Stimulated activated CD8-positive, alpha-beta memory T cell treated with anti-CD3 and anti-CD28 coated beads, Interleukin-7, amount 100 ng/mL, for 48 hours (primary cell): ENCODE results near the gene ILDR1.

ENCODE experiments used
- DNase-seq, 2 donors: peaks; one replicate each; pipeline ENCODE4 v3.0.0-alpha.2; 2020; ENCODE audit warnings: low read depth in 1 of 2; ENCODE audit errors: extremely low read depth in 1 of 2

ILDR1 gene

DNA sequence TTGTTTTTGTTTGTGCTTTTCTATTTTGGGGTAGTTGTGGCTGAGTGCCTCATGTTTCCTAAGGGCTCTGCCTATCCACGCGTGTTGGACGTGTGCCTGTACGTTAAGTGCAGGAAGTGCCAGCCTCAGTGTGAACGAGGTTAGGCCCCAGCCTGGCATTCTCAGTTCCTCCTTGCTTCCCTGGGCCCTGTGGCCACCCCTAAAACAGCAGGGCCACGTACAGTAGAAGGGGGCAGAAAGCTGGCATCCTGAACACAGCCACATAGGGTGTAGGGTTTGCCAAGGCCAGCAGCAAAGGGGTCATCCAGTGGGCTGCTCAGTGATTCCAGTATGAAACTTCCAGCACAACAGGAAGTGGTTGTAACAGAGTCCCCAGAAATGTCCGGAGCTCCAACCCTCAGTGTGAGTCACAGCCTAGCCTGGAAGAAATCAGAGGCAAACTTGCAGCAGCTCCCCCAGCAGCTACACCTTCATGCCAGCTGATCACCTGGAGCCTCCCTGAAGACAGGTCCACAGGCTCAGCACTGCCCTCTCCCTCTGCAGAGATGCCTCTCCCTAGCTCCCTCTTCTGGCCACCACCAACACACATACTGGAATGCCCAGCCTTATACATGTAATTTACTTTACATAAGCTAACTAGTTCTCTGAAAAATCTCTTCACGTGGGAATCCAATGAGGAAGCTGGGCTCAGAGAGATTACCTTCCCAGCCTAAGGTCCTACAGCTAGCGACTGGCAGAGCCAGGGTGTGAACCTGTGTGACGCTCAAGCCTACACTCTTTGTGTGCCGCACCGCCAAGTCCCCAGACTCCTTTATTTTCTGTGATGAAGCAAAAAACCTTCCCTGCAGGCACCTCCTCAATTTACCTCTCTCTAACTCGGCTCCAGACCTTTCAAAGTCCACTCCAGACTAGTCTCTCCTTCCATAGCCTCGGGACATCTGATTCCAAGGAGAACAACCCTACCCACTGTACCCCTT is 26.6 kb downstream of the ILDR1 start:
- DNase-seq = no peak

DNA sequence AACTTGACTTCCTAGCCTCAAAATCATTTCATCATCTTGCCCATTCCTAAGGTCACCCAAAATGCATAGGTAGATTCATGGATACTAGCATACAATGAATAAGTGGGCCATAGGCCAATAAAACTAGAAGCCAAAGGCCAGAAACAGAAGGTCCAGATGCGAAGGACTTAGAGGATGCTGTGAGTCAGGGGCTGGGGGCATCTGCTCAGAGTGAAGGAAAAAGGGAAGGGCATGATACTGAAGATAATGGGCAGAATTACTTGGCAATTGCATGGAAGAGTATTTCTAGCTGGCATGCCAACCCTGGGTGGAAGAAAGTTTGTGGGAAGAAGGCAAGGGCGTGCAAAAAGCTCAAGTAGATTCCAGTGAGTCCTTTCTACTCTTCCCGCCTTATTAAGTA is 27.5 kb downstream of the ILDR1 start:
- no peak for DNase-seq

DNA sequence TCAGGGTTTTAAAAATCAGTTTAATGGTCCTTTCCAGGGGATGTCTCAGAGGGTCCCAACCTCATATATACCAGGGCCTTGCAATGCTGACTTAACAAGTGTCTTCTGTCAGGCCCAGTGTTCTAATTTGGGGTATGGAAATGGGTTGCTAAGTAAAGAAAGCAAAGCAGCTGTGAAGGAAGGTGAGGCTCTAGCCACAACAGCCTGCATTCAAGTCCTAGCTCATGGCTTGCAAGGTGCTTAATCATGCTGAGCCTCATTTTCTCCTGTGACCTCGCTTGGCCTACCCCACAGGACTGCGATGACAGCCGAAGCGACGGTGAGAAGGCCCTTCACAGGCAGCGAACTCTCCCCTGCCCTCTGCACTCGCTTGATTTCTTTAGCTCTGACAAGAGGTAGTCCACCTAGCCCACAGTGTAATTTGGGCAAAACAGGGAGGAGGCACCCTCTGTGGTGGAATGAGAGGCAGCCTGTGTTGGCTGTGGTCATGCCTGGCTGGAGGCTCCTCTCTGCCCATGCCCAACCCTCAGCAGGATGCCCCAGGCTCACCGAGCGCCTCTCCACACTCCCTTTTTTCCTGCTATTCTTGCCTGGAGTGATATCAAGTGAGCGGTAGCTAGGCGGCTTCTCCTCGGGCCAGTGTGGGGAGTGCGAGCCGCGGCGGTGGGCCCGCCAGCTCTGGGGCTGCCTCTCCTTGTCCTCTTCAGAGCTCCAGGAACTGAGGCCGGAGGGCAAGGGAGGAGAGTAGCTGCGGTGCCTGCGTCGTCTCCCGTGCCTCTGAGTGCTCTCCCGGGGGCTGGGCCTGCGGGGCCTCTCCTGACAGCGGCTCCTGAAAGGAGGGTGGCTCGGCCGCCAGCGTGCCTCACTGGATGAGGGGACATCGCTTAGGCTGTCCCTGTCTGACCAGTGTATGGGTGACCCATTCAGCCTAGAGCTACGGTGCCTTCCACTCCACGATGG is 29.2 kb downstream of the ILDR1 start:
- no peak for DNase-seq

DNA sequence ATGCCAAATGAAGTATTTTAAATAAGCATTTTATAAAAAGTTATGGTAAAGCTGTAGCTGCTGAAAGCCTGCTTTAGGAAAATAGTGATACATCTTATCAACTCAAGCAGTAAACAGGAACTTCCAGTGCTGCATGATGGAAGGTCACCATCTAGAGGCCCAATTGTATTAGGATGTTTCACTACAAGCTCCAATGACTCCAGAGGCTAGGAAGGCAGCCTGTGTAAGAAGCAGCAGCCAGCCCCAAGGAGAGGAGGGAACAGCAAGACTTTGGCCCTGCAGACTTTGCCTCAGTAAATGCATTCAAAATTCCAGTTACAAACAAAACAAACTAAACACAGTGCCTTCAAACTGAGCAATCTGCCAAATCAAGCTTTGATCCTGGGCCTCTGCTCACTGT is 32.1 kb downstream of the ILDR1 start:
- DNase-seq = no peak

DNA sequence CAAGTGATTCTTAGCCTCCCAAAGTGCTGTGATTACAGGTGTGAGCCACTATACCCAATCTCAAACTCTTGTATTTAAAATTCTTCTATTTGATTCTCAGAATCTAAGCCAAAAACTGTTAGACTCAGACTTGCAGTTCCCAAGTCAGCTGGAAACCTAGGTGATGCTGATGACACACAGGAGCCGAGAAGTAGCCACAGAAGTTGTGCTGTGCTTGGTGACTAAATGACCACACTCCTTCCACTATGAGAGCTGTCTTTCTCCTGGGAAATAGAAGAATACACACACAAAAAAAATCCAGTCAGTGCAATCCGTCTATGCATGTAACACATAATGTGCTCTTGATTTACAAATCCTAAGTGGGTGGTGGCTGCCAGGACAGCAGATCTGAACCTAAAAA is 33.9 kb downstream of the ILDR1 start:
- no peak for DNase-seq

DNA sequence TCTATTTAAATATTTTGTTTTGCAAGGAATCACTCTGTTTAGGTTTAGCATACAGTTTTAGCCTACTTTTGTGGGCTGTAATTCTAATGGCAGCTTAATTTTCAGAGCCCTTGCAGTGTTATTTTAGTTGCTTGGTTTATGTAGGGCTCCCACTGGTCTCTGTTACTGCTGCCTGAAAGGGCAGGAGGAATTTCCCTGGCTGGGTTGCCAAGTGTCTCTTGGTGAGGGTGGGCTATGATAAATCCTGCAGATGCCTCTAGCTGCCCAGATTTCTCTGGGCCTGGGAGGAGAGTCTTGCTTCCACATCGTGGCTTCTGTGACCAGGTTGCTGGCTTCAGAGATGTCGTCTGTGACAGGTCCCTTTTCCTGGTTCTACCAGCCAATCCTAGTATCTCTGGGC is 36.2 kb downstream of the ILDR1 start:
- DNase-seq = no peak

DNA sequence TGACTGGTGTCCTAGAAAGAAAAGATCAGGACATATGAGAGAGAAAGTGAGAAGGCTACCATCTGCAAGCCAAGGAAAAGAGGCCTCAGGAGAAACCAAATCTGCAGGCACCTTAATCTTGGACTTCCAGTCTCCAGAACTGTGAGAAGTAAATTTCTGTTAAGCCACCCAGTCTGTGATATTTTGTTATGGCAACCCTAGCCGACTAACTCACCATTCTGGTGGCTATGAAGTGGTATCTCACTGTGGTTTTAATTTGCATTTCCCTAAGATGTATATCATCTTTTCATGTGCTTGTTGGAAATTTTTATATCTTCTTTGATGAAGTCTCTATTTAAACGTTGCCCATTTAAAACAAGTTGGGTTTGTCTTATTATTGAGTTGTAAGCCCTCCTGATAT is 40.6 kb downstream of the ILDR1 start:
- no peak for DNase-seq

DNA sequence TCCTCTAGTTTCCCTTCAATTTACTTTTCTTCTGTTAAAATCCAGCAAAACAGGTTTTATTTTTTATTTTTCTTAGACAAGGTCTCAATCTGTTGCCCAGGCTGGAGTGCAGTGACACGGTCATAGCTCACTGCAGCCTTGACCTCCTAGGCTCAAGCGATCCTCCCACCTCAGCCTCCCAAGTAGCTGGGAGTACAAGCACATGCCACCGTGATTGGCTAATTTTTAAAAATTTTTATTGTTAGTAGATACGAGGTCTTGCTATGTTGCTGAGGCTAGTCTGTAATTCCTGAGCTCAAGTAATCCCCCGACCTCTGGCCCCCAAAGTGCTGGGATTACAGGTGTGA is 41.6 kb downstream of the ILDR1 start:
- no peak for DNase-seq

DNA sequence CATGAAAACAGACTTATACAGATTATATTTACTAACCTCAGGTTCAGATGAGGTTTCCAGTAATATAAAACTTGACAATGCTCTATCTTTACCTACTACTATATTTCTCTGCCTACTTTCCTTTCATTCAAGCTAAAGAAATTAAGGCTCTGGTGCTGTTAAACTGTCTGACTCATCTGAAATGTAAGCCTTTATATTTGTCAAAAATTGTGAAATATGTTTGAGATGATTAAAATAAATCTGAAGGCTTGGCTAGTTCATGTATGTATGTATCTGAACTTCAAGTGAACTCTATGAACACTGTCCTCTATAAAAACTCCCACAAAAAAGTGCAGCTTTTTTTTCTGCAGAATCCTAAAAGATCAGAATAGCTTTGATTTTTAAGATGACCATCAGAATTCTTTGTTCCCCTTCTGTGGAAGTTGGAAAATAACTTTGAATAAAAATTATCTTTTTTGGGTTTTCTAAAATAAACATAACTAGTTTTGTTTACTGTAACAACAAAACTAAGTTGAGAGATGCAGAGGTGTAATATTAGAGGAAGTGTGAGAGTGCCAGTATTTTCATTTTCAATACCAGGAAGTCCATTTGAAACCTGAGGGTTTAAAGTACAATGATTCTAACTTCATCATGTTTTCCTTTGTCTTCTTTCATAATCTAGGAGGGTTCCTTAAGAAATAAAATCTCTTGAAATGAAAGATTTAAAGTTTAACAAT is 42.2 kb downstream of the ILDR1 start:
- DNase-seq = no peak

DNA sequence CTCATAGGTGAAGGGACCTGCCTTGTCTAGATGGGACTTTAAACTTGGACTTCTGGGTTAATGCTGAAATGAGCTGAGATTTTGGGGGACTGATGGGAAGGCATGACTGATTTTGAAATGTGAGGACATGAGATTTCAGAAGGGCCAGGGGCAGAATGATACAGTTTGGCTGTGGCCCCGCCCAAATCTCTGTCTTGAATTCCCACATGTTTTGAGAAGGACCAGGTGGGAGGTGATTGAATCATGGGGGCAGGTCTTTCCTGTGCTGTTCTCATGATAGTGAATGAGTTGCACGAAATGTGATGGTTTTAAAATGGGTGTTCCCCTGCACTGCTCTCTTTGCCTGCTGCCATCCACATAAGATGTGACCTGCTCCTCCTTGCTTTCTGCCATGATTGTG is 42.8 kb downstream of the ILDR1 start:
- DNase-seq = no peak

DNA sequence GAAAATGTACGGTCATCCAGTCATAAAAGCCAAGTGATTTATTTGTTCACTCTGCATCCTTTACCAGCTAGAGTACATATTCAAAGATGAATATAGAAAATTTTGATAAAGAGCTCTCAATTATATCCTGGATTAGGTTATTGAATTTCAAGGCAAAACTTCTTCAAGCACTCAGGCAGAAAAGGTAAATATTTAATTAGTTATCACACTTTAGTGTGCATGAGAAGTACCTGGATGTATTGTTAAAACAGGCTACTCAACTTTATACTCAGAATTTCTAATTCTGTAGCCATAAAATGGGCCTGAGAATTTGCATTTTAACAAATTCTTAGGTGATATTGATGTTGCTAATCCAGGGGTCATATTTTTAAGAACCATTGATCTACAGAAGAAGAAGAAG is 45.3 kb downstream of the ILDR1 start:
- no peak for DNase-seq

DNA sequence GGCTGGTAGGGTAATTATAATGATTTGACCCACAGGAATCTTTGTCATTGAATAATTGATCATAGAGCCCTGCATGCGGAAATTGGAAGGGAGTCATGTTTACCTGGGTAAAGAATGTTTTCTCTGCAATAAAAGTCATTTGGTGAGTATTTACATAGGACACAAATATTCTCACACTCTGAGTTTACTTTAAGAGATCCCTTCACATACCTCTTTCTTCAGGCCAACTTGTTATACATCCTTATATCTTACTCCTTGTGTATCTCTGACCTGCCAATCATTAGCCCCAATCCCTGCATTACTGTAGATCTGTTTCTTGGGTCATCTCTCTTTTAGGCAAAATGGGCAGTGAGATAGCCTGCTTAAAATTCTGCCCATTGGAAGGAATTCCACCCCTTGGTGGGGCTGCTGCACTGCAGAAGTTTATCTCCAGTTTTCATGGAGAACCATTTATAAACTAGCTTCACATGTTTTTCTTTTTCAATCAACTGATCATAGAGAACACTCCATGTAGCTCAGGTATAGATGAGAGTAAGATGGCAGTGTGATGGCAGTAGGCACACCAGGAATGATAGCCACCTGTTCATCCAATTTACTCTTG is 46.2 kb downstream of the ILDR1 start:
- DNase-seq = no peak

DNA sequence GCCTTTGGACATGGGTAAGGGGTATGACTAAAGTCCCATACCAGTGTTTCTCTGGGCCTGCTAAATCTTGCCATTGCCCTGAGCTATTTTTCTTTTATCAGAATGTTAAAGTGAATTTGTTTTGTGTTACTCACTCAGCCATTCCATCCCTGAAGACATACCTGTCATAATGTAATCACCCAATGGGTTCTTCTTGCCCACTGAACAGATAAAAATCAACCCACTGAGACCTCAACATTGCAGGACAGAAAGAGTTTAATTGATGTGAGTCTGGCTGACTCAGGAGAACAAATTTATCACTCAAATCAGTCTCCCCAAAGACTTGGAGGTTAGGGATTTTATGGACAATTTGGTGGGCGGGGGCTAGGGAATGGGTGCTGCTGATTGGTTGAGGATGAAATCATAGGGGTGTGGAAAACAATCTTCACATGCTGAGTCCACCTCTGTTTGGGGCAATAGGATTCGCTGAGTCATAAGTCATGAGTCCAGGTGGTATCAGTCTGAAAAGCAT is 47.4 kb downstream of the ILDR1 start:
- no peak for DNase-seq

DNA sequence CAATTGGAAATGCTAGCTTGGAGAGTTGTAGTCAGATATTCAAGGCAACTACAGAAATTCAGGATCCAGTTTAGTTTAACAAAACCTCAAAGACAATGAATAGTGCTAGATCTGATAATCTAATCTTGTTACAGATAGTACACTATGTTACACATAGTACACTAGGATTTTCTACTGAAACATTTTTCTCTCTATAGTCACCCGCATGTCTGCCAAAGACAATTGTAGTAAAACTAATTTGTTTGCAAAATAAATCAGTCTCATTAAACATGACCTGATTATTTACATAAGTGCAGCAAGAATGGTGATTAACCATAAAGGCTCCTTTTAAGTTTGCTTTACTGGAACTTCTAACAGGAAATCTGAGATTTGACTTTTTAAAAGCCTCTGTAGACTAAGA is 52.0 kb downstream of the ILDR1 start:
- no peak for DNase-seq

DNA sequence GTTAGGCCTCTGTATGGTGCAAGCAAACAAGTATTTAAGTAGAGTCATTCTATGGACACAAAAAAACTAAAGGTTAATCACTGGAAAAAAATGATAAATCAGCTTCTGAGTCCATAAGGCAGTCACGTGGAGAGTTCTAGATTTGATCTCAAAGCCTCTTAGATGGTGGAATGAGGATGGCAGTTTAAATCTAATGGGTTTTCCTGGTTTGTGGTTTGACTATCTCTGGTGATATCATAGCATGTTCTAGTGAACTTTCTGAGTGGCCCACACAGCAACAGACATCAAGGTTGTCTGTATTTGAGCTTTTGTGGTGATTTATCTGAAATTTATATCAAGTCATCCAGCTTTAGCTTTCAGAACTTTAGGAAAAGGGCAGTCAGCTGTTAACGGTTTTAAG is 52.4 kb downstream of the ILDR1 start:
- DNase-seq = no peak

DNA sequence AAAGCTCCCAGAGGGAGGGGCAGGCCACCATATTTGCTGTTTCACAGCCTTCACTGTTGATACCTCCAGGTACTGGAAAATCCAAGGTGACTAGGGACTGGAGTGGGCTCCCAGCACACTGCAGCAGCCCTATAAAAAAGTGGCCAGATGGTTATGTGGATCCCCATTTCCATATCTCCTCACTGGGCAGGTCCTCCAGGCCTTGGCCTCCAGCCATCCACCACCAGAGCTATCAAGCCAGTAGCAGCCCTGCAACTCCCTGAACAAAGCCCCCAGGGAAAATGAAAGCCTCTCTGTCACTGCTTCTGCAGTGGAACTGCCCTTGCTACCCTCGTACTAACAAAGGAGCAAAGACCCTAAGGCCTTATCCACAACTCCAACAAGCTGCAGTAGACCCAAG is 58.4 kb downstream of the ILDR1 start:
- no peak for DNase-seq

DNA sequence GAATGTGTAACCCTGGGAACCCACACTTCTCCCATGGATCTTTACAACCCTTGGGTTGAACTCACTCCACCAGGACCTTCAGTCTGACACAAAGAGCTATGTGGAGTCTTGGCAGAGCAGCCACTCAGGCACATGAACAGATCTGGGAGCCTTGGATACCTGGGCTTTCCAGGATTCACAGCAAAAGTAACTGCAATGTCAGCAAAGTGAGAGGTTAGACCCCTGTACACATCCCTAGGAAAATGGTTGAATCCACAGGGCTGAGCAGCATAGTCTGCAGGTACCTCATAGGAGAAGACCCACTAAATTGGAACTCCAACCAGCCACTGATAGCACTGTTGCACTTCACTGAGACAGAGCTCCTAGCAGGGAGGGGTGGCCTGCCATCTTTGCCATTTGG is 59.6 kb downstream of the ILDR1 start:
- no peak for DNase-seq

DNA sequence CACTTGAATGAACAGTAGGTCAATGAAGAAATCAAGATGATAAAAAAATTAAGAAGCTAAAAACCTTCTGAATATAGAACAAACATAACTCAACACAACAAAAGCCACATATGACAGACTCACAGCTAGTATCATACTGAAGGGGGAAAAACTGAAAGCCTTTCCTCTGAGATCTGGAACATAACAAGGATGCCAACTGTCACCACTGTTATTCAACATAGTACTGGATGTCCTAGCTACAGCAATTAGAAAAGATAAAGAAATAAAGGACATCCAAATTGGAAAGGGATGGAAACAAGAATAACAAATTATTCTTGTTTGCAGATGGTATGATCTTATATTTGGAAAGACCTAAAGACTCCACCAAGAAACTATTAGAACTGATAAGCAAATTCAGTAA is 60.8 kb downstream of the ILDR1 start:
- no peak for DNase-seq

DNA sequence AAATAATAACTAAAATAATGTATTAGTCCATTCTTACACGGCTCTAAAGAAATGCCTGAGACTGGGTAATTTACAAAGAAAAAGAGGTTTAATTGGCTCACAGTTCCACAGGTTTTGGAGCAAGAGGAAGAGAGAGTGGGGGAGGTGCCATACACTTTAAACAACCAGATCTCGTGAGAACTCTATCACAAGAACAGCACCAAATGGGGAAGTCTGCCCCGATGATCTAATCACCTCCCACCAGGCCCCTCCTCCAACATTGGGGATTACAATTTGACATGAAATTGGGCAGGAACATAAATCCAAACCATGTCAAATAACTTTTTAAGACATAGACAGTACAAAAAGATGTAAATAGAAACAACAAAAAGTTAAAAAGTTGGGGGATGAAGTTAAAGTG is 63.2 kb downstream of the ILDR1 start:
- DNase-seq = no peak

DNA sequence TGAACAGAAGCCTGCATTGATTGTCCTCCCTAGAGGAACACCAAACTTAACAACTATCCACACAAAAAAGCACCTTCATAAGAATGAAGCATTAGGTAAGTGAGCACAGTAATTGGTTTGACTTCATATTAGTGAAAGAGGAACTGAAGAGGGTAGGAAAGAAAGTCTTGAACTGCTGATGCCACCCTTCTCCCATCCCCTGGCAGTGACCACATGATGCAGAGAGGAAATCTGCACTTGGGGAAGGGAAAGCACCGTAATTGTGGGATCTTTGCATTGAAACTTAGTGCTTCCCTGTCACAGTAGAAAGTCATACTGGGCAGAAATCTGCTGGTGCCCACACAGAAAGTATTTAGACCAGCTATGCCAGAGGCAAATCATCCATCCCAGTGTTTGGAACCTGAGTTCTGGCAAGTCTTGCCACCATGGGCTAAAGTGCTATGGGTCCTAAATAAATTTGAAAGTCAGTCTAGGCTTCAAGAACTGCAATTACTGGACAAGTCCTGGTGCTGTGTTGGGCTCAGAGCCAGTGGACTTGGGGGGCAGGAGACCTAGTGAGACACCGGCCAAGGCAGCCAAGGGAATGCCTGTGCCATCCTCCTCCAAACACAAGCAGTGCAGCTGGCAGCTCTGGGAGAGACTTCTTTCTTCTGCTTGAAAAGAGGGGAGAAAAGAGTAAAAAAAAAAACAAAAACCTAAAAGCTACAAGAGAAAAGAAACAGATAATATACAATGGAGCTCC is 64.2 kb downstream of the ILDR1 start:
- no peak for DNase-seq
